Breast epithelium (tissue), 4 donors: ENCODE data around the gene PTPRU. TPM values are rescaled to one million over a fixed set of nuclear protein-coding genes. Genes with fewer than 3 reads are reported as not detected.

Source experiments
- DNase-seq, 2 donors: peaks; one replicate each; pipeline ENCODE4 v3.0.0-alpha.2; 2019; ENCODE audit warnings: low spot score in 2 of 2
- H3K27ac ChIP-seq, 2 donors: fragments of 200-600 bp; sonication (generic) in 1 of 2; one replicate each; pipeline ENCODE4 v1.5.1; 2016 to 2019; ENCODE audit warnings: mild to moderate bottlenecking in 1 of 2
- H3K27me3 ChIP-seq, 2 donors: fragments of 200-600 bp; sonication (generic) in 1 of 2; one replicate each; pipeline versions ENCODE4 v1.5.1 to v1.6.0; 2017 to 2019; ENCODE audit warnings: control low read depth in 1 of 2, mild to moderate bottlenecking in 1 of 2
- H3K36me3 ChIP-seq: fragments of 200-600 bp; one replicate; pipeline ENCODE4 v1.5.1; 2019
- H3K4me1 ChIP-seq, 2 donors: fragments of 200-600 bp; sonication (generic); one replicate each; pipeline ENCODE4 v1.5.1; 2016 to 2019; ENCODE audit warnings: control low read depth in 1 of 2
- H3K4me3 ChIP-seq, 3 donors: fragments of 200-600 bp; sonication (generic); 1 replicate in 2 of 3; 2 replicates in 1 of 3; pipeline ENCODE4 v1.5.1; 2016 to 2019; ENCODE audit warnings: mild to moderate bottlenecking in 3 of 3, moderate library complexity in 2 of 3
- H3K9me3 ChIP-seq, 2 donors: fragments of 200-600 bp; sonication (generic) in 1 of 2; one replicate each; pipeline ENCODE4 v1.5.1; 2016 to 2019; ENCODE audit warnings: control low read depth in 1 of 2
- POLR2A ChIP-seq: fragments of 450-650 bp; IDR thresholded peaks from one replicate; pipeline ENCODE4 v1.6.1; 2016; ENCODE audit warnings: antibody characterized with exemption, mild to moderate bottlenecking, moderate library complexity
- POLR2AphosphoS5 ChIP-seq, 3 donors: sonication (generic); formaldehyde crosslinking; IDR thresholded peaks; one replicate each; pipeline ENCODE4 v1.6.1; 2017; ENCODE audit warnings: antibody characterized with exemption in 3 of 3
- intact Hi-C: fragments of 100-400 bp; cut with DNase I; formaldehyde crosslinking; loops from one replicate; pipeline ENCODE4 v1.15.1; 2023; ENCODE audit warnings: low total_unique reads
- total RNA-seq, 3 donors: library from RNA; depleted of rRNA; stranded (reverse); fragments of >200 nt; gene quantifications; one replicate each; pipeline ENCODE4 v1.1.0, GENCODE V29; 2016
- TF ChIP-seq, protein P1 (sequence below), 3 donors: fragments of 450-650 bp; IDR thresholded peaks; one replicate each; pipeline ENCODE4 v1.5.1; 2016 to 2017; ENCODE audit warnings: antibody characterized with exemption in 3 of 3, mild to moderate bottlenecking in 3 of 3, moderate library complexity in 3 of 3

Gene PTPRU
- total RNA-seq, 3 donors from 2014 or later: 16.0 to 33.1 (median 32.5) TPM

DNA sequence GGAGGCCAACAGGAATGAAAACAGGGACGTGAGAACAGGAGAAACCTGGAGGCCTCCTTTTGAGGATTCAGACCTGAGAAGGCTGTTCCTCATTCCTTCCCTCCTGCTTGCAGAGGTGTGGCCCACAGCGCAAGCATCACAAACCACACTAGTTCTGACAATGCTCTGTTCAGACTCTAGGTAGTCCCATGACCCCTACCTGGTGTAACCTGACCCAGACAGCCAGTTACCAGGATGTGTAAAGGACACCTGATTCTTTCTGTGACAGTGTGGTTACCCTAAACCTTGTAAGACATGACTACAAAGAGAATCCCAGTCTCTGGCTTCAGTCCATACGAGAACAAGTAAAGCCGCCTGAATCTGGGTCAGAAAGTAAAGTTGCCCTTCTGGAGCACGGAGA is 8.8 kb upstream of the PTPRU start:
- TF ChIP-seq, protein P1, sequence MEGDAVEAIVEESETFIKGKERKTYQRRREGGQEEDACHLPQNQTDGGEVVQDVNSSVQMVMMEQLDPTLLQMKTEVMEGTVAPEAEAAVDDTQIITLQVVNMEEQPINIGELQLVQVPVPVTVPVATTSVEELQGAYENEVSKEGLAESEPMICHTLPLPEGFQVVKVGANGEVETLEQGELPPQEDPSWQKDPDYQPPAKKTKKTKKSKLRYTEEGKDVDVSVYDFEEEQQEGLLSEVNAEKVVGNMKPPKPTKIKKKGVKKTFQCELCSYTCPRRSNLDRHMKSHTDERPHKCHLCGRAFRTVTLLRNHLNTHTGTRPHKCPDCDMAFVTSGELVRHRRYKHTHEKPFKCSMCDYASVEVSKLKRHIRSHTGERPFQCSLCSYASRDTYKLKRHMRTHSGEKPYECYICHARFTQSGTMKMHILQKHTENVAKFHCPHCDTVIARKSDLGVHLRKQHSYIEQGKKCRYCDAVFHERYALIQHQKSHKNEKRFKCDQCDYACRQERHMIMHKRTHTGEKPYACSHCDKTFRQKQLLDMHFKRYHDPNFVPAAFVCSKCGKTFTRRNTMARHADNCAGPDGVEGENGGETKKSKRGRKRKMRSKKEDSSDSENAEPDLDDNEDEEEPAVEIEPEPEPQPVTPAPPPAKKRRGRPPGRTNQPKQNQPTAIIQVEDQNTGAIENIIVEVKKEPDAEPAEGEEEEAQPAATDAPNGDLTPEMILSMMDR (IDR thresholded peaks at IDR 0.05): no peak
- TF ChIP-seq POLR2AphosphoS5 (IDR thresholded peaks at IDR 0.05): peak in 1 of 3 donors; percentile 27
- Histone ChIP-seq H3K4me1 (peaks cover 0 to 4% of the 10 kb centered on the region in 2 donors), H3K27ac (peak overlapping the region in 1 of 2 donors; percentile 63), H3K27me3 (no peaks in the 10 kb centered on the region), H3K36me3 (no peaks in the 10 kb centered on the region), H3K9me3 (no peaks in the 10 kb centered on the region), H3K4me3 (no peak overlapping the region)
- intact Hi-C loops: no loop called here
- DNase-seq: peak in 1 of 2 donors; percentile 55

DNA sequence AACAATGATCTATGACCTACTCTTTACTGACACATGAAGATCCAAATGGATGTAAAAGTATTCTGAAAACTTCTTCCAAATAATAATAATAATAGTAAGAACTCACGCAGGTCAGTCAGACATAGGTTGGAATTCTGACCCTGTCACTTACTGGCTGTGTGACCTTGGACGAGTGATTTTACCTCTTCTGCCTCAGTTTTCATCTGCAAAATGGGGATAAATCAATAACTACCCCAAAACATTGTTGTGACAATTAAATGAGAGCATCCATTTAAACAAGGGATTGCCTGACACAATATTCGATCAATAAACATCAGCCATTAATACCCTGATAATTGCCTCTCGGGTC is 6.1 kb upstream of the PTPRU start:
- Histone ChIP-seq H3K27me3 (no peaks in the 10 kb centered on the region), H3K27ac (peak overlapping the region; percentile 70 to 83)
- intact Hi-C loops: loop anchor here (10.0 kb wide), 1 partner anchor 855 kb away; no protein-coding TSS in a partner anchor

DNA sequence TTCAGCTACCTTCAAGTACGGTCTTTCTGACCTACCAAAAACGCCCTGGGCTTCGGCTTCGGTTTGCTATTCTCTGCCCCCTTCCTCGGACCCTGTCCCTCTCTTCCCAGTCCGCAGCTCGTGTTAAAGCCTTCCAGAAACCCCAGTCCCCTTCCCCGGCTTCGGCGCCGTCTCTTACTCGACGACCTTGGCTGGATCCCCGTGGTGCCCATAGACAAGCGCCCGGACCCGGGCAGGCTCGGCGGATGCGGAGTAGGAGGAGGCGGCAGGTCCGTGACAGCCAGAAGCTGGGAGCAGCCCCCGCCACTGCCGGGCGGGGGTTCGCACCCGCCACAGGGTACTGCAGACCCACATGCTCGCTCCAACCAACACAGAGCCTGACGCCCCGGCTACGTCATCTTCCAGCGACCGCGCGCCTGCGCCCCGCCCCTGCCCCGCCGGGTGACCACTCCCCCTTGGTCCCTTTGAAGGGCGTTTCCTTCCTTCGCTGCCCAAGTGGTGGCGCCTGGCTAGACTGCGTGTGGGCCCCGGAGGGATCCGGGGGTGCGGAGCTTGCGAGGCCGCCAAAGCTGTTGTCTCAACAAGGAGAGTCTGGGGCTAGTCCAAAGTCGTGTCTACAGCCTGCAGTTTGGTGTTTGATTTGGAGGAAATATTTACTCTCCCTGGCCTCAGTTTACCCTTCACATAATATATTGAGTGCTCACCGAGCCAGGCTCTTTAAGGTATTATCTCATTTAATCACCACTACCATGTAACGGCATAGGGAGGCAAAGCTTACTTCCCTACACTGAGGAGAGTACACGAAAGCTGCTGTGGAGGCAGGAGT is 5.6 kb upstream of the PTPRU start, which contains the start of gene MECR:
Gene MECR, minus strand, starts transcription at position 382 of the 826 bp plus-strand sequence. Its CDS starts 28 bp downstream, at position 354.
- H3K4me1 ChIP-seq: peaks cover 0 to 4% of the 10 kb centered on the region in 2 donors
- peak within 1 kb of the TSS; percentile 65 to 73 (median 71) for H3K4me3 ChIP-seq
- peak within 1 kb of the TSS; percentile 70 to 83 for H3K27ac ChIP-seq
- TF ChIP-seq POLR2A (peak; percentile 42), POLR2AphosphoS5 (IDR thresholded peaks at IDR 0.05) (peak; percentile 64 to 85 (median 77))
- TF ChIP-seq, protein P1 (IDR thresholded peaks at IDR 0.05): no peak
- H3K27me3 ChIP-seq: no peaks in the 10 kb centered on the region
- peak; percentile 91 to 95 for DNase-seq
- no peaks in the 10 kb centered on the region for H3K9me3 ChIP-seq
- H3K36me3 ChIP-seq: no peaks in the 10 kb centered on the region
- intact Hi-C loops: loop anchor here (10.0 kb wide), 1 partner anchor 854 kb away; no protein-coding TSS in a partner anchor

More for the DNA sequence above, 6.1 kb upstream of the PTPRU start:
- no peak for DNase-seq
- H3K4me1 ChIP-seq: peaks cover 0 to 4% of the 10 kb centered on the region in 2 donors
- no peaks in the 10 kb centered on the region for H3K9me3 ChIP-seq
- no peaks in the 10 kb centered on the region for H3K36me3 ChIP-seq
- H3K4me3 ChIP-seq: peak overlapping the region; percentile 65 to 73 (median 71)
- TF ChIP-seq POLR2AphosphoS5 (IDR thresholded peaks at IDR 0.05) (no peak), POLR2A (no peak)
- TF ChIP-seq, protein P1 (IDR thresholded peaks at IDR 0.05): no peak

DNA sequence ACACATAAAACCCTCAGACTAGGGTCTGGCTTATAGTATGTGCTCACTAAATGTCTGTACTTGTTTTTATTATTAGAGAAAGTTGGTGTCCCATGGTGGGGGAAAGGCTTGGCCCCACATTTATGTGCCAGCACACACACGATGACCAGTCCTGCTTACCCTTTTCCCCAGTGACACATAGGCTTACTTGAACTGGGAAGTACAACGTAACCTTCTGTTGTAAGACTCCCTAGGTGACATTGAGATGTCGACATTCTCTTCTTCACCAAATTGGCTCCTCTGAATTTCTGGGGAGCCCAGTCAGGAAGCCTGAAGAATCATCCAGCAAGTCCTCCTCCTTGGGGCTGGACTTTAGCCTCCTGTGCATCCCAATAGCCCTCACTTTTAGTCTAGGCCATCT is 3.9 kb upstream of the PTPRU start:
- intact Hi-C loops: loop anchor here (10.0 kb wide), 1 partner anchor 852 kb away; no protein-coding TSS in a partner anchor
- H3K27me3 ChIP-seq: no peaks in the 10 kb centered on the region
- H3K4me3 ChIP-seq: no peak overlapping the region
- no peak for DNase-seq
- no peaks in the 10 kb centered on the region for H3K9me3 ChIP-seq
- H3K27ac ChIP-seq: no peak overlapping the region
- H3K4me1 ChIP-seq: peaks cover 0 to 4% of the 10 kb centered on the region in 2 donors
- TF ChIP-seq, protein P1 (IDR thresholded peaks at IDR 0.05): no peak
- TF ChIP-seq POLR2AphosphoS5 (IDR thresholded peaks at IDR 0.05) (no peak), POLR2A (no peak)
- H3K36me3 ChIP-seq: no peaks in the 10 kb centered on the region

DNA sequence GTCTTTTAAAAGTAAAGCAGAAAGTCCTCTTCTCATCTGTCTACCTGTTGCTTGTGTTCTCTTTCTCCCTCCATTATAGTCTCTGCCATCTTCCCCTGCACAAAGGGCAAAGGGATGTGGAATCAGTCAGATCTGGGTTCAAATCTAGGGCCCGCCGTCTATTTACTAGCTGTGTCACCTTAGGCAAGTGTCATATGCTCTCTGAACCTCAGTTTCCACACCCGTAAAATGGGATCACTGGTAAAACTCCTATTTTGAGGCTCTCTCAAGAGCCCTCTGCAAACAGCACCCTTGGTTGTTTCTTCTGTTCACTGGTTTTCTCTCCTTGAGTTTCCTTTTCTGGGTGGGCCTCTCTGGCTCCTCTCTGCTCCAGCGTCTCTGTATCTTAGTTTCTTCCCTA is 2.6 kb upstream of the PTPRU start:
- intact Hi-C loops: loop anchor here (10.0 kb wide), 1 partner anchor 851 kb away; no protein-coding TSS in a partner anchor
- TF ChIP-seq, protein P1 (IDR thresholded peaks at IDR 0.05): no peak
- TF ChIP-seq POLR2AphosphoS5 (IDR thresholded peaks at IDR 0.05) (no peak), POLR2A (no peak)
- Histone ChIP-seq H3K27me3 (no peaks in the 10 kb centered on the region), H3K9me3 (no peaks in the 10 kb centered on the region), H3K27ac (no peak overlapping the region), H3K36me3 (no peaks in the 10 kb centered on the region), H3K4me3 (no peak overlapping the region), H3K4me1 (peaks cover 3 to 8% of the 10 kb centered on the region in 2 donors)
- no peak for DNase-seq
